Stimulated activated CD4-positive, alpha-beta T cell treated with anti-CD3 and anti-CD28 coated beads, Interleukin-1b, Interleukin-23, amount 100 ng/mL, for 1 hour (primary cell): ENCODE data around the gene S100A4.
A peak's percentile ranks its signal among the peaks of the same experiment; 100 is the strongest.
"Not testable (repeated sequence)": the region's sequence is repeated elsewhere in the genome, so short reads cannot be mapped to it uniquely, and the experiment has no call there.

Source experiments
- DNase-seq, 2 donors: peaks; one replicate each; pipeline ENCODE4 v3.0.0-alpha.2; 2020; ENCODE audit warnings: low read depth in 2 of 2

The S100A4 gene

DNA sequence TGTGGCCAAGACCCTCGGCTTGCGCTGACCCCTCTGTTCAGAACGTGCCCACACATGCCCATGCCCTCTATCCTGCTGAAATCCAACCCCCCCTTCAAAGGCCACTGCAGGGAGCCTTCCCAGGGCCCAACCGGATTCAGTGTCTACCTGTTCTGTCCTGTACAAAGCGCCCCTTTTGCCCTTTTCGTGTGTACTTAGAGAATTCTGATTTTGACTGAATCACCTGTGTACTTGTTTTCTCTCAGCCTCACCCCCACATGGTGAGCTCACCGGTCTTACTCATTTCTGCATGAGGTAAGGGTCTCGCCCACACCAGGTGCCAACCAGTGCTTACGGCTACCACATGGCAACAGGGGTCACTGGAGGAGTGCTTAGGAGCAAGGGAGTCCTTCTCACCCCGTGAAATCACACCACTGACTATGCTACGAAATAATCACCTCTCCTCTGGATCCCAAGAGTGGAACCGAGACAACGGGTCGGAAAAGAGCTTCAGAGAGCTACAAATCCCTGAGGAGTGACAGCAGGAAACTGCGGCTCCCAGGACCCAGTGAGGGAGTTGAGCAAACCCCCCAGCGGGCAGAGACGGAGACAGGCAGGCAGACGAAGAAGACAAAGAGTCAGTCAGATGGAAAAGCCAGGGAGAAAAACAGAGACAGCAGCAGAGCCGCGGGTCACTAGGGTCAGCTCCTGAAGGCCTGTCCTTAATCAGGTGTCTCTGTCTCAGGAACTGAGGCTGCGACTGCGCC lies 22.2 kb upstream of the S100A4 start:
- DNase-seq = no peak

GRCh38 chr1:153566414-153567371 lies 21.1 kb upstream of the S100A4 start:
- peak; percentile 68 to 84 for DNase-seq

GRCh38 chr1:153565529-153566374 lies 20.1 kb upstream of the S100A4 start, which contains the start of gene S100A2:
Gene S100A2, minus strand, starts transcription at chr1:153565844. Its CDS starts 1,967 bp downstream, at chr1:153563877.
- no peak for DNase-seq

GRCh38 chr1:153563991-153564390 lies 18.4 kb upstream of the S100A4 start:
- DNase-seq = no peak

DNA sequence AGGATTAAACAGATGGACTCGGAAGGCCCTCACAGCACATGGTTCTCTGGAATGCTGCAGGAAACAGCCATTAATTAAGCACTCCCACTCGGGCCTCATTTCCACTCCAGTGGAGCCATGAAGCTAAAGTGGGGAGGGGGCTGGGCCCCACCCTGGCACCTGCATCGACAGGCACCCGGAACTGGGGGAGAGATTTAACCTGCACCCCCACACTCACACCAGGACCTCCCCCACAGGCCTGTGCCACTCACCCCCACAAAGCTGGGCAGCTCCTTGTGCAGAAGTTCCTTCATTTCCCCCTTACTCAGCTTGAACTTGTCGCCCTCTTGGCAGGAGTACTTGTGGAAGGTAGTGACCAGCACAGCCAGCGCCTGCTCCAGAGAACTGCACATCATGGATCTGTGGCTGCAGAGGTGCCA lies 17.9 kb upstream of the S100A4 start:
- no peak for DNase-seq

DNA sequence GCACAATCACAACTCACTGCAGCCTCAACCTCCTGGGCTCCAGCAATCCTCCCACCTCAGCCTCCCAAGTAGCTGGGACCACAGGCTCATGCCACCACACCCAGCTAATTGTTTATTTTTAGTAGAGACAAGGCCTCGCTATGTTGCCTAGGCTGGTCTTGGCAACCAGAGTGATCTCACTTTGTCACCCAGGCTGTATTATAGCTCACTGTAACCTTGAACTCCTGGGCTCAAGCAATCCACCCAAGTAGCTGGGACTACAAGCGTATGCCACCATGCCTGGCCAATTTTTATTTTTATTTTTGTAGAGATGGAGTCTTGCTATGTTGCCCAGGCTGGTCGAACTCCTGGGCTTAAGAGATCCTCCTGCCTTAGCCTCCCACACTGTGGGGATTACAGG lies 16.4 kb upstream of the S100A4 start:
- DNase-seq = not testable (repeated sequence)

DNA sequence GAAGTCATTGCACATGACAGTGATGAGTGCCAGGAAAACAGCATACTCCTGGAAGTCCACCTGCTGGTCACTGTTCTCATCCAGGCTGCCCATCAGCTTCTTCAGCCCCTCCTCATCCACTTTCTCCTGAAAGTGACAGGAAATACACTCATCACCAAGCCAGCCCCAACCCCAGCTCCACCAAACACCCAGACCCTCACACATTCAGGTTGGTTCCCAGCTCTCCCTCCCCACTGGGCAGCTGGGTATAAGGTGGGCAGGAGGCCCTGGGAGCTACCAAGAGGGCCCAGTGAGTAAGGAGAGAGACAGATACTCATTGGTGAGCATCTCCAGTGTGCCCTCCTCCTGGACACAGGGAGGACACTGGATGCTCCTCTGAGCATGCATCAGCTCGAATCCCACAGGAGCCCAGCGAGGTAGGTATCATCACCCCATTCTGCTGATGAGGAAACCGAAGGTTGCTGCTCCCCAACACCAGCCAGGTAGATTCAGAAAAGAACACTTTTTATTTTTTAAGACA lies 15.9 kb upstream of the S100A4 start:
- no peak for DNase-seq

DNA sequence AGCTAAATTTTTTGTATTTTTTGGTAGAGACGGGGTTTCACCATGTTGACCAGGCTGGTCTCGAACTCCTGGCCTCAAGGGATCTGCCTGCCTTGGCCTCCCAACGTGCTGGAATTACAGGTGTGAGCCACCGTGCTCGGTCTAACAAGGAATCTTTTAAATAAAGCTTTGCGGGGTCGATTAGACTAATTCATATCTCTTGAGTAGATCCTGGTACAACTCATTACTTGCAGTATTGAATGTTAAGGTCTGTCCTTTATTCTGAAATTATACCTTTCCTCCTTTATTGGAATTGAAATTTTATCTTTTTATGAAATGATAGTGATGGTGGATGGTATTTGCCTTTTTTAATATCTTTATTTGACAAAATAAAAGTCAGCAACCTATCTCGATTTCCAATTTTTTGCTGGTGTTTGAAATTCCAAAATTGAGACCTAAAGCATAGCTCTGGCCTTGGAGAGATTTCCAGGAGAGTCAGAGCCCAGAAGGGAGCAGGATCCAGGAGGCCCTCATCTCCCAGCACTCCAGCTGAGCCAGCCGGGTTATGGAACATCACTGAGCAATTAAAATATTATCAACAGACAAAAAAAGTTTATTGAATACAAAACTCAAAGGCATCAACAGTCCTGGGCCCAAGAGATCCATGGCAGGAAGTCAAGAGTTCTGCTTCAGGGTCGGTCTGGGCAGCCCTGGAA lies 15.3 kb upstream of the S100A4 start:
- DNase-seq = no peak

DNA sequence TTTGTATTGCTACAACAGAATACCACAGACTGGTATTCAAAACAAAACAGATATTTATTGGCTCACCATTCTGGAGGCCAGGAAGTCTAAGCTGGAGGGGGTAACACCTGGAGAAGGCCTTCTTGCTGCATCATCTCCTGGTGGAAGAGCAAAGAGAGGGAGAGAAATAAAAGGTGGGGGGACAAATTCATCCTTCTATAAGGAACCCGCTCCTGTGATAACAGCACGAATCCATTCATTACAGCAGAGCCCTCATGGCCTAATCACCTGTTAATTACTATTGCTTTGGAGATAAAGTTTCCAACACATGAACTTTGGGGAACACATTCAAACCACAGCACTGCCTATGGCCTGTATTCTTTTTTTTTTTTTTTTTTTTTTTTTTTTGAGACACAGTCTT lies 14.6 kb upstream of the S100A4 start:
- DNase-seq = no peak

DNA sequence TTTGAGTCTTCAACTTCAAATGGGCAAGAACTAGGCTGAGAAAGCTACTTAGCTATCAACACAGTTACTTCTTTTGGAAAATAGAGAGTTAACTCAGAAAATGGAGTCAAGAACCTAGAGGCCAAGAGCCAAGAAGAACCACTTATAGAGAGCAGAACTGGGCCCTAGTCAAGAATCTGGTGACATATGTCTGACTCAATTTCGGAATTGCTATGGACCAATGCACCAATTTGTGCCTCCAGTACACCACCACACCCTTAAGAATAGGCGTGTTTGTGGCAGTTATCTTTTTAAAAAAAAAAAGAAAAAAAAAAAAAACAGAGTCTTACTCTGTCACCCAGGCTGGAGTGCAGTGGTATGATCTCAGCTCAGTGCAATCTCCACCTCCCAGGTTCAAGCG lies 12.3 kb upstream of the S100A4 start:
- DNase-seq = no peak

DNA sequence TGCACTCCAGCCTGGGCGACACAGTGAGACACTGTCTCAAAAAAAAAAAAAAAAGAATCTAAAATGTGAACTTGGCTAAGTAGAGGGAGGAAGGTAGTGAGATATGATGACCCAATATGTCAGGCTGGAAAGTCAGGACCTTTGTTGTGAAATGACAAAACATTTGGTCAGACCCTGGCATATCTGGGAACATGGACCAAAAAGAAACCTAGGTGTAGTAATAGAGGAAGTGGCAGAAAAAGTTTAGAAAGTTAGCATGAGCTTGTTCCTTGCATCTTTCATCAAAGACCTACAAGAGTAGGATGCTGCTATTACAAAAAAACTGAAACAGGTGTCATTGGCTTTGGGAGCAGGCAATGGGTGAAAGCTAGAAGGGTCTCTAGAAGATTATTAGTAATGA lies 10.7 kb upstream of the S100A4 start:
- DNase-seq = no peak

DNA sequence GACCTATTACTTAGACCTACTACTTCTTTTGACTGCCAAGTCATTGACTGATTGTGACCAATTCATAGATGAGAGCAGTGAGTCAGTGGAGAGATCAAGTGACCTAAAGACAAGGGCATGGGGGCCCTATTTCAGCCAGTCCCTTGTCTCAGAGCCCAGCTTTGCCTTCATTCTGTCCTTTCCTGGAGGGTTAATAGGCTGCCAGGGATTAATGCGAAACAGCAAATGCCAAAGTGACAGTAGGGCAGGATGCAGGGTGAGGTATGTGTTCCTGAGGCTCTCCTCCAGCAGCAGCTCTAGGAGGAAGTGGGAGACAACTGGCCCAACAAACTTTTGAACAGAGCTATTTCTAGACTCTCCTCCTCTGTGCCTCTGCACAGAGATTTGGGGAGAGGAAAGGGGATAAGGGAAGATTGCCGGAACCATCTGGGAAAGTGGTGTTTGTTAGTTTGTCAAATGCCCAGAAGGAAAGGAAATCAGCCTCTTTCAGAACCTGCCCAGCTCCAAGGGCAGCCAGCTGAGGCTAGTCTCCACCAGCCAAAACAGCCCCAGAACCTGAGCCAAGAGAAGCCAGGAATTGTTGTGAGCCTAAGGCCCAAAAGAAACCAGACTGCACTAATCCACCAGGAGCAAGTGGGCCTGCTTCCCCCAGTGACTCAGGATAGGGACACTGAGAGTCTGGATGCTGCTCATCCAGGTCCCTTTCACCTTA lies 8.4 kb upstream of the S100A4 start:
- no peak for DNase-seq

GRCh38 chr1:153553096-153553495 lies 7.5 kb upstream of the S100A4 start:
- no peak for DNase-seq

DNA sequence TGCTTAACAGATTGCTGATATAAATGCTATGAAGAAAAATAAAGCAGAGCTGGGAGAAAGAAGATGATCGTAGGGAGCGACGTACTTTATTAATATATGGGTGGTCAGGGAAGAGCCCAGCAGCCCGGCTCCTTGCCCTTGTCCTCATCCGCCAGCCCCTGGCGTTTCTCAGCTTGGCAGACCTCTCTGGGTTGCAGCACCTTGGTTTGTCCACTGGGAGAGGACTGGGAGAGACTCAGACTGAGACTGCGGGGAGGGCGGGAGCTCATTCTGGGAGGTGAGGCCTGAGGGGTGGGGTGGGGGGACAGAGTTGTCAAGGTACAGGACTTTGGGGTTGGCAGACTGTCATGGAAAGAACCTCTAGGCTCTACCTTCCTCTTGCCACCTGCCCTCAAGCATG lies 6.7 kb upstream of the S100A4 start:
- no peak for DNase-seq

DNA sequence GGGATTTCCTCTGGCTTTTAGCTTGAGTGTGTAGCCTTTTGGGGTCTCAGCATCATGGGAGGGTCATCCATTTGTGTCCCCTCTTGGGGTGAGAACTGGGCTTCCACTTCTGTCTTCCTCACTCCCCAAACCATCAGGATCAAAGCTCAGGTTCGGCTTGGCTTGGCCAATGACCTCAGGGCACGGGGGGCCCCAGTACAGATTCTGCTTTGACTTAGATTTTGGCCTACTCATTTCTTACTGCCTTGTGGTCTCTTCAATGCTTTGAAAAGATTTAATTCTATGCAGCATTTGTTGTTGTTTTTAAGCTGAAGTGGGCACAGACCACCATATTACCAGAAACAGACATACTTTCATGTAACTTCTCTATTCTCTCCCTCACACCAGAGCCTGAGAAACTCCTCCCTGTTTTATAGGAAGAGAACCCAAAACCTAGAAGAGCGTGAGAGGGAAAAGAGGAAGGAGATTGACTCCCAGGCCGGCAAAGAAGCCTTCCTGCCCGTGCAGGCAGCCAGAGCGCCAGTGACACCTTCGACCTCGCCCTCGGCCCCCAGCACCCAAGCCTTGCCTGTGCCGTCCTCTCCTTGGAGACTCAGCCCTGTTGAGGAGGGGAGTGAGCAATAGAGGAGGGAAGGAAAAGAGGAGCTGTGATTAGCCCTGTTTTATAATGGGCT lies 5.4 kb upstream of the S100A4 start:
- no peak for DNase-seq

DNA sequence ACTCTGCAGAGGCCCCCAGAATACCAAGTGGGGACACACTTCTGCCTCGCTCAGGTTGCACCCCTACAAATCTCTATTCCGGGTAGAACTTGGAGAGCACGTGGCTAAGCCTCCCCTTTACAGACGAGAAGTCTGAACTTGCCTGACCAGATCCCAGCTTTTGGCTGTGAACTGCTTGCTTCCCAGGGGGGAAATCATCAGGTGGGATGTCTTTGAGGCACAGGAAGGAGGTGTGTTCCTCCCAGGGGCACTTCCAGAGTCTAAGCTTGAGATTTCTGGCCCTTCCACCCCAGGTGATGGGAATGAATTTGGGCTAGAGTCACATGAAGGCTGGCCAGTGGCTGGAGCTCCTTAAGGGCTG lies 4.8 kb upstream of the S100A4 start:
- DNase-seq = no peak

GRCh38 chr1:153549741-153550397 lies 4.3 kb upstream of the S100A4 start:
- DNase-seq = no peak

GRCh38 chr1:153548722-153549688 lies 3.4 kb upstream of the S100A4 start, which contains the start of gene S100A3:
Gene S100A3, minus strand, starts transcription at chr1:153549258. Its CDS starts 773 bp downstream, at chr1:153548485.
- no peak for DNase-seq
